ENCODE data around the gene GPR75. TPM values are rescaled to one million over a fixed set of nuclear protein-coding genes. Genes with fewer than 3 reads are reported as not detected.

The GPR75 gene
- total RNA-seq, 4 donors from 2014 or later: 0.29 to 6.3 (median 2.1) TPM; not detected in 1

GRCh38 chr2:53896864-53897263 lies 37.1 kb upstream of the GPR75 start:
- no peaks in the 10 kb centered on the region for H3K9me3 ChIP-seq

GRCh38 chr2:53886406-53887280 lies 26.9 kb upstream of the GPR75 start:
- no peaks in the 10 kb centered on the region for H3K27me3 ChIP-seq
- H3K9me3 ChIP-seq: no peaks in the 10 kb centered on the region
- no peak overlapping the region for H3K4me3 ChIP-seq
- no peaks in the 10 kb centered on the region for H3K36me3 ChIP-seq
- no peaks in the 10 kb centered on the region for H3K4me1 ChIP-seq
- intact Hi-C loops (cut with DNase I; ENCODE audit: low total_unique reads): no loop called here
- no peak for DNase-seq
- TF ChIP-seq CTCF (IDR thresholded peaks at IDR 0.05): no peak
- TF ChIP-seq POLR2A (IDR thresholded peaks at IDR 0.05): no peak
- H3K27ac ChIP-seq: no peak overlapping the region

More at GRCh38 chr2:53896864-53897263, 37.1 kb upstream of the GPR75 start:
- no peak overlapping the region for H3K4me3 ChIP-seq
- no peaks in the 10 kb centered on the region for H3K36me3 ChIP-seq
- TF ChIP-seq CTCF (IDR thresholded peaks at IDR 0.05): no peak
- TF ChIP-seq POLR2A (IDR thresholded peaks at IDR 0.05): no peak
- no peaks in the 10 kb centered on the region for H3K27me3 ChIP-seq
- H3K4me1 ChIP-seq: no peaks in the 10 kb centered on the region
- no peak for DNase-seq
- intact Hi-C loops (cut with DNase I; ENCODE audit: low total_unique reads): no loop called here
- H3K27ac ChIP-seq: no peak overlapping the region

GRCh38 chr2:53884883-53885282 lies 25.1 kb upstream of the GPR75 start:
- H3K9me3 ChIP-seq: no peaks in the 10 kb centered on the region
- no peak overlapping the region for H3K27ac ChIP-seq
- DNase-seq: no peak
- no peaks in the 10 kb centered on the region for H3K36me3 ChIP-seq
- no peaks in the 10 kb centered on the region for H3K27me3 ChIP-seq
- H3K4me1 ChIP-seq: no peaks in the 10 kb centered on the region
- no peak overlapping the region for H3K4me3 ChIP-seq
- intact Hi-C loops (cut with DNase I; ENCODE audit: low total_unique reads): no loop called here
- TF ChIP-seq CTCF (IDR thresholded peaks at IDR 0.05) (no peak), POLR2A (IDR thresholded peaks at IDR 0.05) (no peak)

- Histone ChIP-seq H3K27me3 (no peaks in the 10 kb centered on the region), H3K36me3 (no peaks in the 10 kb centered on the region), H3K9me3 (no peaks in the 10 kb centered on the region), H3K4me3 (no peak overlapping the region), H3K4me1 (no peaks in the 10 kb centered on the region), H3K27ac (no peak overlapping the region)
- DNase-seq: no peak
- TF ChIP-seq POLR2A (IDR thresholded peaks at IDR 0.05): no peak
- no peak for TF ChIP-seq CTCF (IDR thresholded peaks at IDR 0.05)
- intact Hi-C loops (cut with DNase I; ENCODE audit: low total_unique reads): no loop called here
These were observed 22.2 kb upstream of the GPR75 start for GRCh38 chr2:53881986-53882385.

- no peak for DNase-seq
- Histone ChIP-seq H3K36me3 (no peaks in the 10 kb centered on the region), H3K9me3 (no peaks in the 10 kb centered on the region), H3K4me3 (no peak overlapping the region), H3K27me3 (no peaks in the 10 kb centered on the region), H3K27ac (no peak overlapping the region), H3K4me1 (no peaks in the 10 kb centered on the region)
- intact Hi-C loops (cut with DNase I; ENCODE audit: low total_unique reads): no loop called here
- TF ChIP-seq POLR2A (IDR thresholded peaks at IDR 0.05) (no peak), CTCF (IDR thresholded peaks at IDR 0.05) (no peak)
These were observed 21.6 kb upstream of the GPR75 start for GRCh38 chr2:53881360-53881759.

Data from uterus (tissue), 4 donors.